IPS DF 6.9 (cell line): ENCODE data around the gene RCOR2.

ENCODE experiments used
- DNase-seq: peaks from one replicate; pipeline ENCODE4 v3.0.0-alpha.2; 2013; ENCODE audit warnings: low read depth, low spot score
- H3K27ac ChIP-seq: one replicate; pipeline ENCODE4 v1.5.1; 2013; ENCODE audit warnings: low read length, control low read depth
- H3K27me3 ChIP-seq: 2 replicates; pipeline ENCODE4 v1.6.1; 2013; ENCODE audit warnings: mild to moderate bottlenecking, low read length; ENCODE audit not compliant: control insufficient read depth, insufficient read depth
- H3K36me3 ChIP-seq: 2 replicates; pipeline ENCODE4 v1.6.1; 2013; ENCODE audit warnings: low read length; ENCODE audit not compliant: control insufficient read depth, insufficient read depth
- H3K4me1 ChIP-seq: 2 replicates; pipeline ENCODE4 v1.6.1; 2013; ENCODE audit warnings: low read length; ENCODE audit not compliant: control insufficient read depth, insufficient read depth
- H3K4me3 ChIP-seq: 2 replicates; pipeline ENCODE4 v1.5.1; 2013; ENCODE audit warnings: mild to moderate bottlenecking, low read length
- H3K9me3 ChIP-seq: 2 replicates; pipeline ENCODE4 v1.6.1; 2013; ENCODE audit warnings: low read length, inconsistent platforms; ENCODE audit not compliant: control insufficient read depth, insufficient read depth
- WGBS: extraction: QIAGEN DNeasy Blood & Tissue Kit; methylation state at CpG from one replicate; pipeline ENCODE4 v1.1.7; 2013; ENCODE audit warnings: mixed read lengths, missing lambda C conversion rate; ENCODE audit not compliant: insufficient read length, insufficient coverage; 5-methylcytosine and 5-hydroxymethylcytosine counted together

Gene RCOR2

GRCh38 chr11:63877658-63878241 is 39.2 kb downstream of the RCOR2 start:
- H3K4me1 ChIP-seq = peaks cover 3% of the 10 kb centered on the region; the same call in 1 of the 2 replicates
- no peaks in the 10 kb centered on the region for H3K36me3 ChIP-seq

GRCh38 chr11:63876616-63877015 is 40.3 kb downstream of the RCOR2 start:
- no peak for DNase-seq
- Histone ChIP-seq H3K4me3 (no peak overlapping the region), H3K4me1 (peaks cover 3% of the 10 kb centered on the region; the same call in 1 of the 2 replicates), H3K36me3 (no peaks in the 10 kb centered on the region), H3K9me3 (no peaks in the 10 kb centered on the region), H3K27ac (no peak overlapping the region), H3K27me3 (no peaks in the 10 kb centered on the region)
- no CpG with 5 or more reads among the region's 6 CpGs for WGBS

More at GRCh38 chr11:63877658-63878241, 39.2 kb downstream of the RCOR2 start:
- no CpG with 5 or more reads among the region's 6 CpGs for WGBS
- Histone ChIP-seq H3K4me3 (no peak overlapping the region), H3K27ac (no peak overlapping the region), H3K27me3 (no peaks in the 10 kb centered on the region), H3K9me3 (no peaks in the 10 kb centered on the region)
- DNase-seq = no peak

GRCh38 chr11:63875506-63876065 is 41.4 kb downstream of the RCOR2 start:
- peaks cover 3% of the 10 kb centered on the region; the same call in 1 of the 2 replicates for H3K4me1 ChIP-seq
- WGBS = no CpG with 5 or more reads among the region's 8 CpGs
- no peaks in the 10 kb centered on the region for H3K36me3 ChIP-seq

GRCh38 chr11:63874511-63874910 is 42.5 kb downstream of the RCOR2 start:
- Histone ChIP-seq H3K4me3 (no peak overlapping the region), H3K9me3 (no peaks in the 10 kb centered on the region), H3K36me3 (no peaks in the 10 kb centered on the region), H3K27ac (no peak overlapping the region), H3K27me3 (no peaks in the 10 kb centered on the region), H3K4me1 (peaks cover under 1% of the 10 kb centered on the region; the same call in 1 of the 2 replicates)
- DNase-seq = no peak
- no CpG with 5 or more reads among the region's 6 CpGs for WGBS

More at GRCh38 chr11:63875506-63876065, 41.4 kb downstream of the RCOR2 start:
- H3K4me3 ChIP-seq = no peak overlapping the region
- H3K27ac ChIP-seq = no peak overlapping the region
- H3K9me3 ChIP-seq = no peaks in the 10 kb centered on the region
- H3K27me3 ChIP-seq = no peaks in the 10 kb centered on the region
- no peak for DNase-seq

- Histone ChIP-seq H3K36me3 (no peaks in the 10 kb centered on the region), H3K27ac (no peak overlapping the region), H3K27me3 (no peaks in the 10 kb centered on the region), H3K4me3 (no peak overlapping the region), H3K4me1 (no peaks in the 10 kb centered on the region; the same call in none of the 2 replicates), H3K9me3 (no peaks in the 10 kb centered on the region)
- no peak for DNase-seq
- WGBS = no CpG with 5 or more reads among the region's 5 CpGs
Observed at GRCh38 chr11:63873311-63873710, 43.7 kb downstream of the RCOR2 start.

GRCh38 chr11:63872800-63873197 is 44.2 kb downstream of the RCOR2 start:
- no peak overlapping the region for H3K4me3 ChIP-seq
- no peaks in the 10 kb centered on the region; the same call in none of the 2 replicates for H3K4me1 ChIP-seq
- no peaks in the 10 kb centered on the region for H3K9me3 ChIP-seq
- no peaks in the 10 kb centered on the region for H3K36me3 ChIP-seq
- H3K27me3 ChIP-seq = no peaks in the 10 kb centered on the region
- WGBS = no CpG with 5 or more reads among the region's 5 CpGs
- no peak for DNase-seq
- H3K27ac ChIP-seq = no peak overlapping the region

GRCh38 chr11:63871962-63872799 is 44.8 kb downstream of the RCOR2 start:
- no CpG with 5 or more reads among the region's 11 CpGs for WGBS
- Histone ChIP-seq H3K4me1 (no peaks in the 10 kb centered on the region; the same call in none of the 2 replicates), H3K27ac (no peak overlapping the region), H3K9me3 (no peaks in the 10 kb centered on the region), H3K36me3 (no peaks in the 10 kb centered on the region), H3K27me3 (no peaks in the 10 kb centered on the region), H3K4me3 (no peak overlapping the region)
- peak; percentile 20 for DNase-seq

GRCh38 chr11:63870351-63871140 is 46.4 kb downstream of the RCOR2 start:
- WGBS = no CpG with 5 or more reads among the region's 14 CpGs
- no peak overlapping the region for H3K4me3 ChIP-seq
- H3K27ac ChIP-seq = no peak overlapping the region
- H3K9me3 ChIP-seq = no peaks in the 10 kb centered on the region
- H3K4me1 ChIP-seq = no peaks in the 10 kb centered on the region; the same call in none of the 2 replicates
- H3K36me3 ChIP-seq = no peaks in the 10 kb centered on the region
- H3K27me3 ChIP-seq = no peaks in the 10 kb centered on the region
- no peak for DNase-seq

- Histone ChIP-seq H3K36me3 (no peaks in the 10 kb centered on the region), H3K4me3 (no peak overlapping the region), H3K4me1 (no peaks in the 10 kb centered on the region; the same call in none of the 2 replicates), H3K27ac (no peak overlapping the region), H3K27me3 (no peaks in the 10 kb centered on the region), H3K9me3 (no peaks in the 10 kb centered on the region)
- WGBS = no CpG with 5 or more reads among the region's 8 CpGs
- DNase-seq = no peak
Observed at GRCh38 chr11:63869683-63870082, 47.3 kb downstream of the RCOR2 start.

GRCh38 chr11:63869171-63869591 is 47.8 kb downstream of the RCOR2 start:
- no peak for DNase-seq
- H3K36me3 ChIP-seq = no peaks in the 10 kb centered on the region
- H3K27me3 ChIP-seq = no peaks in the 10 kb centered on the region
- no peak overlapping the region for H3K4me3 ChIP-seq
- H3K9me3 ChIP-seq = no peaks in the 10 kb centered on the region
- WGBS = no CpG with 5 or more reads among the region's 7 CpGs
- no peaks in the 10 kb centered on the region; the same call in none of the 2 replicates for H3K4me1 ChIP-seq
- no peak overlapping the region for H3K27ac ChIP-seq
